Neural cell (in vitro differentiated cells): Measurements from ENCODE around the gene FGGY. TPM values are rescaled to one million over a fixed set of nuclear protein-coding genes. Genes with fewer than 3 reads are reported as not detected.

Experiments used
- H2AFZ ChIP-seq: fragments of 200-600, 300-800 bp; sonication (generic), shearing (Covaris generic); 2 replicates; pipeline ENCODE4 v1.6.0; 2014; ENCODE audit warnings: low read depth, mild to moderate bottlenecking, antibody characterized with exemption, low read length, moderate library complexity
- H3F3A ChIP-seq: fragments of 200-600 bp; shearing (Covaris generic); 2 replicates; pipeline ENCODE4 v1.6.1; 2016; ENCODE audit warnings: mild to moderate bottlenecking, moderate library complexity, mixed read lengths, antibody characterized with exemption, low read length; ENCODE audit not compliant: insufficient read depth, poor library complexity, severe bottlenecking
- H3K27ac ChIP-seq: fragments of 200-600, 300-800 bp; sonication (generic), shearing (Covaris generic); 2 replicates; pipeline ENCODE4 v1.5.1; 2014; ENCODE audit warnings: mild to moderate bottlenecking, low read length, moderate library complexity
- H3K27me3 ChIP-seq: fragments of 300-800, 200-600 bp; sonication (generic), shearing (Covaris generic); 2 replicates; pipeline ENCODE4 v1.6.0; 2014; ENCODE audit warnings: mild to moderate bottlenecking, low read depth, low read length, moderate library complexity; ENCODE audit not compliant: insufficient read depth
- H3K36me3 ChIP-seq: fragments of 300-800, 200-600 bp; sonication (generic), shearing (Covaris generic); 2 replicates; pipeline ENCODE4 v1.5.1; 2014; ENCODE audit warnings: mild to moderate bottlenecking, antibody characterized with exemption, low read length, moderate library complexity; ENCODE audit not compliant: insufficient read depth
- H3K4me2 ChIP-seq: fragments of 300-800, 200-600 bp; sonication (generic), shearing (Covaris generic); 2 replicates; pipeline ENCODE4 v1.6.0; 2014; ENCODE audit warnings: mild to moderate bottlenecking, low read length
- H3K4me3 ChIP-seq: fragments of 300-800, 200-600 bp; sonication (generic), shearing (Covaris generic); 2 replicates; pipeline ENCODE4 v1.5.1; 2014; ENCODE audit warnings: mild to moderate bottlenecking, low read length, moderate library complexity
- H3K79me2 ChIP-seq: fragments of 200-600 bp; shearing (Covaris generic); replicated peaks from 2 replicates; pipeline ENCODE4 v1.6.0; 2014; ENCODE audit warnings: mild to moderate bottlenecking, low read length, moderate library complexity; ENCODE audit not compliant: insufficient read depth
- H3K9ac ChIP-seq: fragments of 300-800, 200-600 bp; sonication (generic), shearing (Covaris generic); 2 replicates; pipeline ENCODE4 v1.6.1; 2016; ENCODE audit warnings: mild to moderate bottlenecking, low read length, mixed read lengths
- H3K9me2 ChIP-seq: fragments of 200-600 bp; shearing (Covaris generic); 2 replicates; pipeline ENCODE4 v1.6.1; 2016; ENCODE audit warnings: mild to moderate bottlenecking, low read length, mixed read lengths; ENCODE audit not compliant: insufficient read depth
- H3K9me3 ChIP-seq: fragments of 200-600, 300-800 bp; sonication (generic), shearing (Covaris generic); 2 replicates; pipeline ENCODE4 v1.6.1; 2016; ENCODE audit warnings: mild to moderate bottlenecking, mixed run types, low read length, moderate library complexity, mixed read lengths
- H4K20me1 ChIP-seq: fragments of 200-600 bp; shearing (Covaris generic); 2 replicates; pipeline ENCODE4 v1.6.1; 2016; ENCODE audit warnings: mild to moderate bottlenecking, mixed run types; ENCODE audit not compliant: insufficient read depth
- EP300 ChIP-seq: fragments of 450-650 bp; conservative IDR thresholded peaks from 2 replicates; pipeline ENCODE4 v1.6.1; 2014; ENCODE audit warnings: antibody characterized with exemption, mild to moderate bottlenecking, moderate library complexity; ENCODE audit not compliant: poor library complexity, severe bottlenecking
- EZH2 ChIP-seq: fragments of 200-600, 300-800 bp; shearing (Covaris generic), sonication (generic); IDR thresholded peaks from 2 replicates; pipeline ENCODE4 v1.6.1; 2014; ENCODE audit warnings: antibody characterized with exemption, low read length, borderline replicate concordance, mild to moderate bottlenecking; ENCODE audit not compliant: insufficient read depth, poor library complexity, severe bottlenecking
- MXI1 ChIP-seq: fragments of 450-650 bp; conservative IDR thresholded peaks from 2 replicates; pipeline ENCODE4 v1.6.1; 2014; ENCODE audit warnings: antibody characterized with exemption, mild to moderate bottlenecking; ENCODE audit not compliant: poor library complexity, severe bottlenecking
- POLR2AphosphoS5 ChIP-seq: IDR thresholded peaks from 2 replicates; pipeline ENCODE4 v1.6.1; 2012
- RAD21 ChIP-seq: fragments of 450-650 bp; conservative IDR thresholded peaks from 2 replicates; pipeline ENCODE4 v1.6.1; 2014; ENCODE audit warnings: antibody characterized with exemption, mild to moderate bottlenecking, moderate library complexity
- SMC3 ChIP-seq: fragments of 450-650 bp; conservative IDR thresholded peaks from 2 replicates; pipeline ENCODE4 v1.6.1; 2014; ENCODE audit warnings: antibody characterized with exemption, mild to moderate bottlenecking, moderate library complexity; ENCODE audit not compliant: poor library complexity
- TAF1 ChIP-seq: IDR thresholded peaks from 2 replicates; pipeline ENCODE4 v1.6.1; 2012; ENCODE audit warnings: low read depth
- polyA plus RNA-seq: library from polyadenylated mRNA; depleted of rRNA; stranded (reverse); fragments of >200 nt; gene quantifications from 2 replicates; pipeline ENCODE4 v1.2.3, GENCODE V29; 2014
- TF ChIP-seq, protein P1 (sequence below): IDR thresholded peaks from 2 replicates; pipeline ENCODE4 v1.6.1; 2012; ENCODE audit warnings: borderline replicate concordance
- TF ChIP-seq, protein P2 (sequence below): fragments of 450-650 bp; IDR thresholded peaks from 2 replicates; pipeline ENCODE4 v1.5.1; 2014; ENCODE audit warnings: antibody characterized with exemption, mild to moderate bottlenecking, moderate library complexity; ENCODE audit not compliant: poor library complexity, severe bottlenecking

The FGGY gene
- polyA plus RNA-seq, 1 donor from 2014 or later = 7.4 TPM

DNA sequence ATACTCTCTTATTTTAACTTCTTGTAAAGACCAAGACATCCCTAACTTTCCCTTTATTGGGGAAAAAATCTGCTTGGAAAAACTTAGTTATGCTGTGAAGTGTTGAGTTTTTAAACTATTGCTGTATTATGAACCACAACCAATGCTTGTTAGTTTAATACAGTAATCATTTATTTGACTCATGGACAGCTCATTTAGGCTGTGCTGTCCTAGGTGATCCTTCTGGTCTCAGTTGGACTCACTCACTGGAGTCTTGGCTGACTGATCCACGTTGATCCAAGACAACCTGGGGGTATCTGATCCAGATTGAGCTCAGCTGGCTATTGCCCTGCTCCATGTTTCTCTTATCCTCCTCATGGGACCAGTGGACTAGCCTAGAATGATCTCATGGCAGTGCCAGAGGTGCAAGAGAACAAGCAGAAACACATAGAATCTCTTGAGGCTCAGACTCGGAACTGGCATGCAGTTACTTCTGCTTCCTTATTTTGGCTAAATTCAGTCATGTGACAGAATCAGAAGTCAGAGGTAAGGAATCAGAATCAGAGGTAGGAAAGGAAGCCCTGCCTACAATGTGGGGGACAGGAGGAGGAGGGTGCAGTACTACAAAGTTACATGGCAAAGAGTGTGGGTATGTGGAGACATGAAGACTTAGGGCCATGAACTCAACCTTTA is 156.5 kb downstream of the FGGY start:
- Histone ChIP-seq H3K27ac (no peak overlapping the region), H3K9ac (no peak overlapping the region), H3K9me2 (no peaks in the 10 kb centered on the region), H3F3A (no peaks in the 10 kb centered on the region), H2AFZ (no peak overlapping the region), H3K79me2 (no peaks in the 10 kb centered on the region), H3K27me3 (no peaks in the 10 kb centered on the region), H3K4me2 (no peak overlapping the region), H3K36me3 (no peaks in the 10 kb centered on the region), H3K4me3 (no peak overlapping the region), H3K9me3 (no peaks in the 10 kb centered on the region), H4K20me1 (no peaks in the 10 kb centered on the region)
- TF ChIP-seq EP300 (no peak), TAF1 (no peak), SMC3 (no peak)
- TF ChIP-seq, protein P1, sequence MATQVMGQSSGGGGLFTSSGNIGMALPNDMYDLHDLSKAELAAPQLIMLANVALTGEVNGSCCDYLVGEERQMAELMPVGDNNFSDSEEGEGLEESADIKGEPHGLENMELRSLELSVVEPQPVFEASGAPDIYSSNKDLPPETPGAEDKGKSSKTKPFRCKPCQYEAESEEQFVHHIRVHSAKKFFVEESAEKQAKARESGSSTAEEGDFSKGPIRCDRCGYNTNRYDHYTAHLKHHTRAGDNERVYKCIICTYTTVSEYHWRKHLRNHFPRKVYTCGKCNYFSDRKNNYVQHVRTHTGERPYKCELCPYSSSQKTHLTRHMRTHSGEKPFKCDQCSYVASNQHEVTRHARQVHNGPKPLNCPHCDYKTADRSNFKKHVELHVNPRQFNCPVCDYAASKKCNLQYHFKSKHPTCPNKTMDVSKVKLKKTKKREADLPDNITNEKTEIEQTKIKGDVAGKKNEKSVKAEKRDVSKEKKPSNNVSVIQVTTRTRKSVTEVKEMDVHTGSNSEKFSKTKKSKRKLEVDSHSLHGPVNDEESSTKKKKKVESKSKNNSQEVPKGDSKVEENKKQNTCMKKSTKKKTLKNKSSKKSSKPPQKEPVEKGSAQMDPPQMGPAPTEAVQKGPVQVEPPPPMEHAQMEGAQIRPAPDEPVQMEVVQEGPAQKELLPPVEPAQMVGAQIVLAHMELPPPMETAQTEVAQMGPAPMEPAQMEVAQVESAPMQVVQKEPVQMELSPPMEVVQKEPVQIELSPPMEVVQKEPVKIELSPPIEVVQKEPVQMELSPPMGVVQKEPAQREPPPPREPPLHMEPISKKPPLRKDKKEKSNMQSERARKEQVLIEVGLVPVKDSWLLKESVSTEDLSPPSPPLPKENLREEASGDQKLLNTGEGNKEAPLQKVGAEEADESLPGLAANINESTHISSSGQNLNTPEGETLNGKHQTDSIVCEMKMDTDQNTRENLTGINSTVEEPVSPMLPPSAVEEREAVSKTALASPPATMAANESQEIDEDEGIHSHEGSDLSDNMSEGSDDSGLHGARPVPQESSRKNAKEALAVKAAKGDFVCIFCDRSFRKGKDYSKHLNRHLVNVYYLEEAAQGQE = no peak

DNA sequence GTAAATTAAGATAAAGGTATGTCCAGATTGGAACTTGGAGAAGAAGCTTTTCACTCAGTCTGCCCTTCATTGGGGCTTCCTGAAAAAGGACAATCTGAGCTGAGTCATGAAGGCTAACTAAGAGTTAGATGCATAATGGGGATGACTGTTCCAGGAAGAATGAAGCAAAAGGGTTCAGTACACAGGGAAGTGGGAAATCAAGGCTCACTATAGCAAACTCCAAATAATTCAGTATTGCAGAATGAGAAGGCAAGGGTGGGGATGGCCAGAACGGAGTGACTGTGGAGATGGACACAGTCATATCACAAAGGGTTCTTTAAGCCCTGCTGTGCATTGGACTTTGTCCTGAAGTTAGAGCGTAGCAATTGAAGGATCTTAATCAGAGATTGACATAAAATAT is 158.3 kb downstream of the FGGY start:
- no peak overlapping the region for H3K4me3 ChIP-seq
- no peak overlapping the region for H3K4me2 ChIP-seq
- no peak overlapping the region for H2AFZ ChIP-seq

DNA sequence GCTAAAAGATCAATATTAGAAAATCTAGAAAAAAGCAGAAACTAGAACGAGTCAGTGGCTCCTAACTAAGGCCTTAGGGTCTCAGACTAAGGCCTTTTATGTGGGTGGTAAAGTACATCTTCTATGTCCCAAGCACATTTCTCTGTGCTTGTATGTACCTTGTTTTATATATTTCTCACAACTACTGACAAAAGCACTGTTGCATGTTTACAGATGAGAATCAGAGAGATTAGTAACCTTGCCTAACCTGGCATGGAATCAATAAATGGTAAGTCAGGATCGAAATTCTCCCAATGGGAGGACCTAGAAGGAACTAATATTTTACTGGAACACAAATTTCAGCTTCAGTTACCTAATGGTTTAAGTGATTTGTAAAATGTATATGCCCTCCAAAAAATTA is 160.9 kb downstream of the FGGY start:
- Histone ChIP-seq H3K79me2 (no peaks in the 10 kb centered on the region), H3K27ac (no peak overlapping the region), H3K36me3 (no peaks in the 10 kb centered on the region), H4K20me1 (no peaks in the 10 kb centered on the region), H3K4me2 (no peak overlapping the region), H3K27me3 (no peaks in the 10 kb centered on the region), H2AFZ (no peak overlapping the region), H3F3A (no peaks in the 10 kb centered on the region), H3K9me2 (no peaks in the 10 kb centered on the region), H3K9me3 (no peaks in the 10 kb centered on the region), H3K9ac (no peak overlapping the region), H3K4me3 (no peak overlapping the region)
- TF ChIP-seq, protein P2, sequence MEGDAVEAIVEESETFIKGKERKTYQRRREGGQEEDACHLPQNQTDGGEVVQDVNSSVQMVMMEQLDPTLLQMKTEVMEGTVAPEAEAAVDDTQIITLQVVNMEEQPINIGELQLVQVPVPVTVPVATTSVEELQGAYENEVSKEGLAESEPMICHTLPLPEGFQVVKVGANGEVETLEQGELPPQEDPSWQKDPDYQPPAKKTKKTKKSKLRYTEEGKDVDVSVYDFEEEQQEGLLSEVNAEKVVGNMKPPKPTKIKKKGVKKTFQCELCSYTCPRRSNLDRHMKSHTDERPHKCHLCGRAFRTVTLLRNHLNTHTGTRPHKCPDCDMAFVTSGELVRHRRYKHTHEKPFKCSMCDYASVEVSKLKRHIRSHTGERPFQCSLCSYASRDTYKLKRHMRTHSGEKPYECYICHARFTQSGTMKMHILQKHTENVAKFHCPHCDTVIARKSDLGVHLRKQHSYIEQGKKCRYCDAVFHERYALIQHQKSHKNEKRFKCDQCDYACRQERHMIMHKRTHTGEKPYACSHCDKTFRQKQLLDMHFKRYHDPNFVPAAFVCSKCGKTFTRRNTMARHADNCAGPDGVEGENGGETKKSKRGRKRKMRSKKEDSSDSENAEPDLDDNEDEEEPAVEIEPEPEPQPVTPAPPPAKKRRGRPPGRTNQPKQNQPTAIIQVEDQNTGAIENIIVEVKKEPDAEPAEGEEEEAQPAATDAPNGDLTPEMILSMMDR = no peak
- TF ChIP-seq RAD21 (no peak), POLR2AphosphoS5 (no peak), EZH2 (no peak), EP300 (no peak)
- TF ChIP-seq, protein P1 = no peak

More for the DNA sequence above, 158.3 kb downstream of the FGGY start:
- H3K9me3 ChIP-seq = no peaks in the 10 kb centered on the region
- H4K20me1 ChIP-seq = no peaks in the 10 kb centered on the region
- no peaks in the 10 kb centered on the region for H3F3A ChIP-seq
- H3K9ac ChIP-seq = no peak overlapping the region
- no peaks in the 10 kb centered on the region for H3K79me2 ChIP-seq
- H3K9me2 ChIP-seq = no peaks in the 10 kb centered on the region
- no peaks in the 10 kb centered on the region for H3K36me3 ChIP-seq
- H3K27ac ChIP-seq = no peak overlapping the region
- TF ChIP-seq POLR2AphosphoS5 (no peak), RAD21 (no peak), EP300 (no peak), SMC3 (no peak), MXI1 (no peak), TAF1 (no peak)
- TF ChIP-seq, protein P2 = no peak
- no peaks in the 10 kb centered on the region for H3K27me3 ChIP-seq
